ENCODE results near the gene TMBIM6. TPM values are rescaled to one million over a fixed set of nuclear protein-coding genes. Genes with fewer than 3 reads are reported as not detected.

Gene TMBIM6
- total and polyA plus RNA-seq, 2 donors from 2014 or later = 644 to 724 TPM

- Histone ChIP-seq H3K27me3 (ENCODE audit: control insufficient read depth, insufficient read depth, low read length) (no peaks in the 10 kb centered on the region), H3K9ac (ENCODE audit: low read length in 3 of 3) (no peak overlapping the region), H3K4me3 (ENCODE audit: low read length in 3 of 3) (no peak overlapping the region), H3K27ac (ENCODE audit: low read depth in 2 of 2, low read length in 2 of 2) (peak overlapping the region in 1 of 2 donors; percentile 65), H3K36me3 (ENCODE audit: control insufficient read depth in 2 of 3, insufficient read depth in 3 of 3, low read length in 3 of 3) (peaks cover 0 to 15% (median 5%) of the 10 kb centered on the region in 3 donors), H3K4me1 (ENCODE audit: control insufficient read depth in 2 of 3, insufficient read depth in 2 of 3, low read depth in 1 of 3, low read length in 3 of 3) (peaks cover 0 to 5% (median 3%) of the 10 kb centered on the region in 3 donors), H3K9me3 (ENCODE audit: control insufficient read depth in 2 of 3, insufficient read depth in 1 of 3, low read length in 3 of 3) (no peaks in the 10 kb centered on the region)
- FAIRE-seq (no peak), DNase-seq (peak; percentile 41 to 83 (median 60))
- no peak for TF ChIP-seq CTCF (IDR thresholded peaks at IDR 0.05; ENCODE audit: borderline replicate concordance, extremely low read depth, insufficient read depth)
- intact Hi-C loops (cut with DNase I) = no loop called here
Observed at GRCh38 chr12:49808686-49809380, 67.5 kb downstream of the TMBIM6 start.

DNA sequence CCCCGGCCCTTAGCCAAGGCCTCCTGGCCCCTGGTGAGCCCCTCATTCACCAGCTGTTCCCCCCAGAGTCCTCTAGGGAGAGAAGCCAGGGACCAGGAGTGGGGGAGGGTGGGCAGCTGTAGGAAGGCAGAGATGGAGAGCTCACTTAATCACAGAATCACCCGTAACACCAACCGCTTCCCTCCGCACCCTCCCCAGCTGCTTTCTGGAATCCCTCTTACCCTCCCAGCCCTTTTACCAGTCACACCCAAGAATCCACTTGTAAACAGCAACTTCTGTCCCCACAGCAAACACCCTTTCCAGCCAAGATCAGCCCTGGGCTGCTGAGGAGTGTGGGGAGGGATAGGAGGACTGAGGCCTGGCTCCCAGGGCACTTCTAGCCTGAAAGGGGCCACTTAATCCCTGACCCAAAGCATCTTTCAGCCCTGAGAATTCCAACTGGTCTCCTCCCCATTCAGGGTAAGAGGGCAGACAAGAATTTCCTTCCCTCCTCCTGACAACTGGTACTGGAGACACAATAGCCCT, 68.1 kb downstream of the TMBIM6 start:
- H3K27ac ChIP-seq (ENCODE audit: low read depth in 2 of 2, low read length in 2 of 2) = peak overlapping the region in 1 of 2 donors; percentile 48
- no peak overlapping the region for H3K4me3 ChIP-seq (ENCODE audit: low read length in 3 of 3)
- peaks cover 0 to 5% (median 3%) of the 10 kb centered on the region in 3 donors for H3K4me1 ChIP-seq (ENCODE audit: control insufficient read depth in 2 of 3, insufficient read depth in 2 of 3, low read depth in 1 of 3, low read length in 3 of 3)
- intact Hi-C loops (cut with DNase I) = no loop called here
- TF ChIP-seq CTCF (IDR thresholded peaks at IDR 0.05; ENCODE audit: borderline replicate concordance, extremely low read depth, insufficient read depth) = no peak
- no peaks in the 10 kb centered on the region for H3K9me3 ChIP-seq (ENCODE audit: control insufficient read depth in 2 of 3, insufficient read depth in 1 of 3, low read length in 3 of 3)
- FAIRE-seq (no peak), DNase-seq (peak in 2 of 5 donors; percentile 31 to 54)
- H3K9ac ChIP-seq (ENCODE audit: low read length in 3 of 3) = no peak overlapping the region
- peaks cover 0 to 14% (median 2%) of the 10 kb centered on the region in 3 donors for H3K36me3 ChIP-seq (ENCODE audit: control insufficient read depth in 2 of 3, insufficient read depth in 3 of 3, low read length in 3 of 3)
- H3K27me3 ChIP-seq (ENCODE audit: control insufficient read depth, insufficient read depth, low read length) = no peaks in the 10 kb centered on the region

DNA sequence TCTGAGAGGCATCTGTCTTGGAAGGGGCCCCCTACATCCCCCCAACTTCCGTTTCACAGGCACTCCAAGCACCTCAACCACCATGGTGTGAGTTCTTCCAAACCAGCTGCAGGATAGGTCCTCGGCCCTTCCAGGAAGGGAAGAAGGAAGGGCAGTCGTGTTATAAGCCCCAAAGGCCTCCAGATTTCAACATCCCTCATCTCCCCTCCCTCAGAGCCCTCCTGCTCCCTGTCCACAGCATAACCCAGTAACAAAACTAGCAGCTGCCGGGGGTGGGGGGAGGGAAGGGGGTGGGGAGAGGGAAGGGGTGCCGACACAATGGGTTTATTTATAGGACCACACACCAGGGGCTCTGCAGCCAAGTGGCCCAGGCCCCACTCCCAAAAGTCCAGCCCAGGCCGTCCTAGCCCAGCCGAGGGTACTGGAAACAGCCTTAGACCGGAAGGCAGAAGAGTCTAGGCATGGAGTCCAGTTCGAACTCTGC, 68.6 kb downstream of the TMBIM6 start:
- DNase-seq = peak in 2 of 5 donors; percentile 22 to 65
- Histone ChIP-seq H3K9ac (ENCODE audit: low read length in 3 of 3) (no peak overlapping the region), H3K4me1 (ENCODE audit: control insufficient read depth in 2 of 3, insufficient read depth in 2 of 3, low read depth in 1 of 3, low read length in 3 of 3) (peaks cover 0 to 5% (median 3%) of the 10 kb centered on the region in 3 donors), H3K36me3 (ENCODE audit: control insufficient read depth in 2 of 3, insufficient read depth in 3 of 3, low read length in 3 of 3) (peaks cover 0 to 9% (median 2%) of the 10 kb centered on the region in 3 donors), H3K9me3 (ENCODE audit: control insufficient read depth in 2 of 3, insufficient read depth in 1 of 3, low read length in 3 of 3) (no peaks in the 10 kb centered on the region), H3K27ac (ENCODE audit: low read depth in 2 of 2, low read length in 2 of 2) (no peak overlapping the region), H3K4me3 (ENCODE audit: low read length in 3 of 3) (no peak overlapping the region), H3K27me3 (ENCODE audit: control insufficient read depth, insufficient read depth, low read length) (no peaks in the 10 kb centered on the region)
- intact Hi-C loops (cut with DNase I) = no loop called here
- FAIRE-seq = no peak
- TF ChIP-seq CTCF (IDR thresholded peaks at IDR 0.05; ENCODE audit: borderline replicate concordance, extremely low read depth, insufficient read depth) = no peak
